ENCODE data around the gene KRT27. TPM values are rescaled to one million over a fixed set of nuclear protein-coding genes. Genes with fewer than 3 reads are reported as not detected.
A peak's percentile ranks its signal among the peaks of the same experiment; 100 is the strongest.

The KRT27 gene
- total and polyA plus RNA-seq, 9 of the 15 experiments (the other 6 are each of a cell fraction or from before 2014, with no cell fraction given) = 0.10 TPM; not detected in 8

GRCh38 chr17:40822132-40822812 lies 39.9 kb upstream of the KRT27 start, which contains the start of gene KRT10 (continued):
- TF ChIP-seq, protein P1, sequence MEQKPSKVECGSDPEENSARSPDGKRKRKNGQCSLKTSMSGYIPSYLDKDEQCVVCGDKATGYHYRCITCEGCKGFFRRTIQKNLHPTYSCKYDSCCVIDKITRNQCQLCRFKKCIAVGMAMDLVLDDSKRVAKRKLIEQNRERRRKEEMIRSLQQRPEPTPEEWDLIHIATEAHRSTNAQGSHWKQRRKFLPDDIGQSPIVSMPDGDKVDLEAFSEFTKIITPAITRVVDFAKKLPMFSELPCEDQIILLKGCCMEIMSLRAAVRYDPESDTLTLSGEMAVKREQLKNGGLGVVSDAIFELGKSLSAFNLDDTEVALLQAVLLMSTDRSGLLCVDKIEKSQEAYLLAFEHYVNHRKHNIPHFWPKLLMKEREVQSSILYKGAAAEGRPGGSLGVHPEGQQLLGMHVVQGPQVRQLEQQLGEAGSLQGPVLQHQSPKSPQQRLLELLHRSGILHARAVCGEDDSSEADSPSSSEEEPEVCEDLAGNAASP (IDR thresholded peaks at IDR 0.05) = no peak
- no peak for TF ChIP-seq ZNF197 (CRISPR knock-in tag; IDR thresholded peaks at IDR 0.05; ENCODE audit: low read depth)
- no peak for TF ChIP-seq RBM25 (IDR thresholded peaks at IDR 0.05; ENCODE audit: low read depth, low read length, severe bottlenecking)
- no peak for TF ChIP-seq JUNB (CRISPR knock-in tag; conservative IDR thresholded peaks at IDR 0.05)
- TF ChIP-seq PRMT5 (CRISPR knock-in tag; IDR thresholded peaks at IDR 0.05) = no peak
- no peak for TF ChIP-seq ZC3H11A (IDR thresholded peaks at IDR 0.05; ENCODE audit: low read depth, low read length)
- no peak for TF ChIP-seq ZNF384 (IDR thresholded peaks at IDR 0.05; ENCODE audit: low read depth, low read length)
- no peak for TF ChIP-seq POLR2H (tag; IDR thresholded peaks at IDR 0.05; ENCODE audit: low read depth)
- TF ChIP-seq ZNF444 (CRISPR knock-in tag; IDR thresholded peaks at IDR 0.05) = no peak
- no peak for TF ChIP-seq CXXC5 (CRISPR knock-in tag; IDR thresholded peaks at IDR 0.05)
- TF ChIP-seq UBTF (IDR thresholded peaks at IDR 0.05; ENCODE audit: borderline replicate concordance in 1 of 2, low read depth in 2 of 2, low read length in 2 of 2) = no peak
- TF ChIP-seq, protein P2, sequence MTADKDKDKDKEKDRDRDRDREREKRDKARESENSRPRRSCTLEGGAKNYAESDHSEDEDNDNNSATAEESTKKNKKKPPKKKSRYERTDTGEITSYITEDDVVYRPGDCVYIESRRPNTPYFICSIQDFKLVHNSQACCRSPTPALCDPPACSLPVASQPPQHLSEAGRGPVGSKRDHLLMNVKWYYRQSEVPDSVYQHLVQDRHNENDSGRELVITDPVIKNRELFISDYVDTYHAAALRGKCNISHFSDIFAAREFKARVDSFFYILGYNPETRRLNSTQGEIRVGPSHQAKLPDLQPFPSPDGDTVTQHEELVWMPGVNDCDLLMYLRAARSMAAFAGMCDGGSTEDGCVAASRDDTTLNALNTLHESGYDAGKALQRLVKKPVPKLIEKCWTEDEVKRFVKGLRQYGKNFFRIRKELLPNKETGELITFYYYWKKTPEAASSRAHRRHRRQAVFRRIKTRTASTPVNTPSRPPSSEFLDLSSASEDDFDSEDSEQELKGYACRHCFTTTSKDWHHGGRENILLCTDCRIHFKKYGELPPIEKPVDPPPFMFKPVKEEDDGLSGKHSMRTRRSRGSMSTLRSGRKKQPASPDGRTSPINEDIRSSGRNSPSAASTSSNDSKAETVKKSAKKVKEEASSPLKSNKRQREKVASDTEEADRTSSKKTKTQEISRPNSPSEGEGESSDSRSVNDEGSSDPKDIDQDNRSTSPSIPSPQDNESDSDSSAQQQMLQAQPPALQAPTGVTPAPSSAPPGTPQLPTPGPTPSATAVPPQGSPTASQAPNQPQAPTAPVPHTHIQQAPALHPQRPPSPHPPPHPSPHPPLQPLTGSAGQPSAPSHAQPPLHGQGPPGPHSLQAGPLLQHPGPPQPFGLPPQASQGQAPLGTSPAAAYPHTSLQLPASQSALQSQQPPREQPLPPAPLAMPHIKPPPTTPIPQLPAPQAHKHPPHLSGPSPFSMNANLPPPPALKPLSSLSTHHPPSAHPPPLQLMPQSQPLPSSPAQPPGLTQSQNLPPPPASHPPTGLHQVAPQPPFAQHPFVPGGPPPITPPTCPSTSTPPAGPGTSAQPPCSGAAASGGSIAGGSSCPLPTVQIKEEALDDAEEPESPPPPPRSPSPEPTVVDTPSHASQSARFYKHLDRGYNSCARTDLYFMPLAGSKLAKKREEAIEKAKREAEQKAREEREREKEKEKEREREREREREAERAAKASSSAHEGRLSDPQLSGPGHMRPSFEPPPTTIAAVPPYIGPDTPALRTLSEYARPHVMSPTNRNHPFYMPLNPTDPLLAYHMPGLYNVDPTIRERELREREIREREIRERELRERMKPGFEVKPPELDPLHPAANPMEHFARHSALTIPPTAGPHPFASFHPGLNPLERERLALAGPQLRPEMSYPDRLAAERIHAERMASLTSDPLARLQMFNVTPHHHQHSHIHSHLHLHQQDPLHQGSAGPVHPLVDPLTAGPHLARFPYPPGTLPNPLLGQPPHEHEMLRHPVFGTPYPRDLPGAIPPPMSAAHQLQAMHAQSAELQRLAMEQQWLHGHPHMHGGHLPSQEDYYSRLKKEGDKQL (CRISPR knock-in tag; IDR thresholded peaks at IDR 0.05; ENCODE audit: borderline replicate concordance) = no peak
- TF ChIP-seq PCBP2 (IDR thresholded peaks at IDR 0.05; ENCODE audit: low read depth, low read length, poor library complexity, severe bottlenecking) = no peak
- peak; percentile 19; the same call in 1 of the 2 replicates for TF ChIP-seq ZBTB7A (IDR thresholded peaks at IDR 0.05; ENCODE audit: borderline replicate concordance, control insufficient read depth, low read depth, low read length)
- TF ChIP-seq ZBTB43 (CRISPR knock-in tag; IDR thresholded peaks at IDR 0.05) = no peak
- TF ChIP-seq BHLHE40 (IDR thresholded peaks at IDR 0.05; ENCODE audit: low read length) = no peak
- no peak for TF ChIP-seq POU5F1 (IDR thresholded peaks at IDR 0.05; ENCODE audit: borderline replicate concordance, low read depth, low read length, partially characterized antibody)

Data from K562 (cell line).